Suppressor macrophage treated with lipopolysaccharide for 4 hours (primary cell): ENCODE results near the gene CSNK2B.

Experiments used
- DNase-seq: peaks from one replicate; pipeline ENCODE4 v3.0.0-alpha.2; 2020

Gene CSNK2B

GRCh38 chr6:31665501-31666336 is at the start of gene CSNK2B:
Gene CSNK2B, plus strand, starts transcription at chr6:31666080. Its CDS starts 752 bp downstream, at chr6:31666832.
- DNase-seq: peak; percentile 98

- DNase-seq: no peak
Observed at GRCh38 chr6:31617010-31617409, 48.9 kb upstream of the CSNK2B start.

GRCh38 chr6:31619805-31620585 is 45.9 kb upstream of the CSNK2B start:
- DNase-seq: peak; percentile 99

GRCh38 chr6:31620586-31621319 is 45.1 kb upstream of the CSNK2B start, which contains the start of gene PRRC2A:
Gene PRRC2A, plus strand, starts transcription at chr6:31620715. Its CDS starts 2,075 bp downstream, at chr6:31622790.
- DNase-seq: no peak

GRCh38 chr6:31621320-31621939 is 44.5 kb upstream of the CSNK2B start:
- no peak for DNase-seq

GRCh38 chr6:31621991-31622390 is 43.9 kb upstream of the CSNK2B start:
- no peak for DNase-seq

GRCh38 chr6:31622684-31623091 is 43.2 kb upstream of the CSNK2B start:
- peak; percentile 41 for DNase-seq

- DNase-seq: no peak
Observed at GRCh38 chr6:31624070-31624469, 41.8 kb upstream of the CSNK2B start.

GRCh38 chr6:31626952-31627351 is 38.9 kb upstream of the CSNK2B start:
- DNase-seq: no peak

- no peak for DNase-seq
Observed at GRCh38 chr6:31627690-31628287, 38.1 kb upstream of the CSNK2B start.

- no peak for DNase-seq
Observed at GRCh38 chr6:31629014-31629413, 36.9 kb upstream of the CSNK2B start.

- DNase-seq: no peak
Observed at GRCh38 chr6:31630177-31630934, 35.5 kb upstream of the CSNK2B start.

GRCh38 chr6:31631209-31631608 is 34.7 kb upstream of the CSNK2B start:
- no peak for DNase-seq

- DNase-seq: no peak
Observed at GRCh38 chr6:31631681-31632278, 34.1 kb upstream of the CSNK2B start.

- no peak for DNase-seq
Observed at GRCh38 chr6:31632279-31632946, 33.5 kb upstream of the CSNK2B start.

GRCh38 chr6:31633447-31633846 is 32.4 kb upstream of the CSNK2B start:
- DNase-seq: no peak

GRCh38 chr6:31634131-31634530 is 31.7 kb upstream of the CSNK2B start:
- no peak for DNase-seq

GRCh38 chr6:31634969-31635575 is 30.8 kb upstream of the CSNK2B start:
- no peak for DNase-seq

- DNase-seq: no peak
Observed at GRCh38 chr6:31636698-31637596, 28.9 kb upstream of the CSNK2B start.
